Upper lobe of right lung (tissue), 1 donor: ENCODE results near the gene FDX2. TPM values are rescaled to one million over a fixed set of nuclear protein-coding genes. Genes with fewer than 3 reads are reported as not detected.

ENCODE experiments used
- ATAC-seq: fragments of 200-7000 bp; cut with Tn5 transposase; one replicate; pipeline ENCODE4 v1.9.1; 2020; ENCODE audit warnings: mild to moderate bottlenecking, moderate library complexity
- DNase-seq: peaks from one replicate; pipeline ENCODE4 v3.0.0-alpha.2; 2020
- H3K27ac ChIP-seq: fragments of 200-600 bp; one replicate; pipeline ENCODE4 v1.8.0; 2022
- H3K27me3 ChIP-seq: fragments of 200-600 bp; one replicate; pipeline ENCODE4 v1.8.0; 2022; ENCODE audit warnings: mild to moderate bottlenecking
- H3K36me3 ChIP-seq: fragments of 200-600 bp; one replicate; pipeline ENCODE4 v1.8.0; 2022
- H3K4me1 ChIP-seq: fragments of 200-600 bp; one replicate; pipeline ENCODE4 v1.8.0; 2022
- H3K4me3 ChIP-seq: fragments of 200-600 bp; one replicate; pipeline ENCODE4 v1.8.0; 2022; ENCODE audit warnings: mild to moderate bottlenecking
- H3K9me3 ChIP-seq: fragments of 200-600 bp; one replicate; pipeline ENCODE4 v1.8.0; 2022
- intact Hi-C: fragments of 100-400 bp; cut with DNase I; formaldehyde crosslinking; loops from one replicate; pipeline ENCODE4 v1.11.0; 2022
- total RNA-seq: library from RNA; stranded (reverse); fragmentation: NEBNext Ultra II Directional; extraction: Animal tissue kit (Norgen Biotek cat#: 25700); gene quantifications from one replicate; pipeline ENCODE4 v1.2.1, GENCODE V29; 2021
- TF ChIP-seq, protein P1 (sequence below): fragments of 200-600 bp; IDR thresholded peaks from one replicate; pipeline ENCODE4 v1.8.0; 2022; ENCODE audit warnings: antibody characterized with exemption
- donor health status: DM: no; HTN: yes; CAD: no; lungs with severe emphysema.

Gene FDX2
- total RNA-seq, 1 donor from 2014 or later: 19.2 TPM

DNA sequence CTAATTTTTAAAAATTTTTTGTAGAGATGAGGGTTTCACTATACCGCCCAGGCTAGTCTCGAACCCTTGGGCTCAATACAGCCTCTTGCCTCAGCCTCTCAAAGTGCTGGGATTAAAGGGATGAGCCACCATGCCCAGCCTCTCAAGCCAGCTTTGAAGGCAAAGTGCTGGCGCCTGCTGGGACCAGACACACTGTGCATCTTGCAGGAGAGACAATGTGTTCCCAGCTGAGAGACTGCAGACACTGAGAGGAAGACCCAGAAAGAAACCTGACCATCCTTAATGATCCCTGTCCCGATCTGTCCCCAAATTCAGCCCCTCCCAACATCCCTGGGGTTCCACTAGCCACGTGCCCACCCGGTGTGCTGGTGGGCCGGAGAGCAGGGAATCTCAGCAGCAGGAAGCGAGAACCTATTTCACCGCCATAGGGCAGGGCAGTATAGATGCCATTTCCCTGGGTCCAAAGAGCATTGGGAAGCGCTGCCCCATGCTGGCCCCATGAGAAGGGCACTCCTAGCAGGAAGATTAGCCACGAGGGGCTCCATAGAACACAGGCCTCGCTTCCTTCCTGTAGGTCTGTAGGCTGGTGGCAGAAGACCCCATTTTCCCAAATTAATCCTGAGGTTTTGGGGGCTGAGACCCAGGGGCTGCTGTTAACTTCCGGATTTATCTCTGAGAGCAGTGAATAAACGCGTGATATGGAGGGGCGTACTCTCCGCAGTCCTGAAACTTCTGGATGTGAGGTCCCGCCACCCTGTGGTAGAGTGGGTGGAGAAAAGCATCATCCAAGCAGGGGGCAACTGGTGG is 16.5 kb upstream of the FDX2 start:
- intact Hi-C loops: no loop called here
- Histone ChIP-seq H3K27ac (peak overlapping the region; percentile 86), H3K9me3 (no peaks in the 10 kb centered on the region), H3K4me1 (peaks cover 13% of the 10 kb centered on the region), H3K36me3 (peaks cover 31% of the 10 kb centered on the region), H3K4me3 (peak overlapping the region; percentile 74), H3K27me3 (no peaks in the 10 kb centered on the region)
- no peak for DNase-seq
- TF ChIP-seq, protein P1, sequence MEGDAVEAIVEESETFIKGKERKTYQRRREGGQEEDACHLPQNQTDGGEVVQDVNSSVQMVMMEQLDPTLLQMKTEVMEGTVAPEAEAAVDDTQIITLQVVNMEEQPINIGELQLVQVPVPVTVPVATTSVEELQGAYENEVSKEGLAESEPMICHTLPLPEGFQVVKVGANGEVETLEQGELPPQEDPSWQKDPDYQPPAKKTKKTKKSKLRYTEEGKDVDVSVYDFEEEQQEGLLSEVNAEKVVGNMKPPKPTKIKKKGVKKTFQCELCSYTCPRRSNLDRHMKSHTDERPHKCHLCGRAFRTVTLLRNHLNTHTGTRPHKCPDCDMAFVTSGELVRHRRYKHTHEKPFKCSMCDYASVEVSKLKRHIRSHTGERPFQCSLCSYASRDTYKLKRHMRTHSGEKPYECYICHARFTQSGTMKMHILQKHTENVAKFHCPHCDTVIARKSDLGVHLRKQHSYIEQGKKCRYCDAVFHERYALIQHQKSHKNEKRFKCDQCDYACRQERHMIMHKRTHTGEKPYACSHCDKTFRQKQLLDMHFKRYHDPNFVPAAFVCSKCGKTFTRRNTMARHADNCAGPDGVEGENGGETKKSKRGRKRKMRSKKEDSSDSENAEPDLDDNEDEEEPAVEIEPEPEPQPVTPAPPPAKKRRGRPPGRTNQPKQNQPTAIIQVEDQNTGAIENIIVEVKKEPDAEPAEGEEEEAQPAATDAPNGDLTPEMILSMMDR: no peak
- ATAC-seq: no peak

DNA sequence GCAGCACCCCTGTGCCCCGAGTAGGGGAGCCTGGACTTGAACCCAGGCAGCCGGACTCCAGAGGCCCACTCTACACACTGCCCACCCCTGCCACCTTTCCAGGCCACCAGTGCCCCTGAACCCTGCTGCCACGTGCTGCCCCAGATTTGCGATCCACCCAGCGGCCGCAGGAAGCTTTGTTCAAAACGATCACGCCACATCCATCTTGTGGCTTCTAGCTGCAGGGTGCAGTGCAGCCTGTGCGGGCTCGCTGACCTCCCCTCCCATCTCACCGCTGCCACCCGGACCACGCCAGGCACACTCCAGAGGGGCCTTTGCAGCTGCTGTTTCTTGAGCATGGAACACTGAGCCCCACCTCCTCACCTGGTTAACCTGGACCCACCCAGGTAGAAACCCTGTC is 13.7 kb upstream of the FDX2 start:
- peaks cover 59% of the 10 kb centered on the region for H3K36me3 ChIP-seq
- TF ChIP-seq, protein P1: no peak
- no peaks in the 10 kb centered on the region for H3K9me3 ChIP-seq
- H3K27ac ChIP-seq: no peak overlapping the region
- no peaks in the 10 kb centered on the region for H3K27me3 ChIP-seq
- H3K4me1 ChIP-seq: peaks cover 13% of the 10 kb centered on the region
- no peak for ATAC-seq
- no peak for DNase-seq
- intact Hi-C loops: no loop called here
- H3K4me3 ChIP-seq: no peak overlapping the region

- peaks cover 13% of the 10 kb centered on the region for H3K4me1 ChIP-seq
- peaks cover 66% of the 10 kb centered on the region for H3K36me3 ChIP-seq
- H3K4me3 ChIP-seq: no peak overlapping the region
- no peaks in the 10 kb centered on the region for H3K9me3 ChIP-seq
- TF ChIP-seq, protein P1: no peak
- DNase-seq: no peak
- no peak for ATAC-seq
- no peak overlapping the region for H3K27ac ChIP-seq
- H3K27me3 ChIP-seq: no peaks in the 10 kb centered on the region
- intact Hi-C loops: no loop called here
Observed at GRCh38 chr19:10328558-10329429, 13.0 kb upstream of the FDX2 start.

DNA sequence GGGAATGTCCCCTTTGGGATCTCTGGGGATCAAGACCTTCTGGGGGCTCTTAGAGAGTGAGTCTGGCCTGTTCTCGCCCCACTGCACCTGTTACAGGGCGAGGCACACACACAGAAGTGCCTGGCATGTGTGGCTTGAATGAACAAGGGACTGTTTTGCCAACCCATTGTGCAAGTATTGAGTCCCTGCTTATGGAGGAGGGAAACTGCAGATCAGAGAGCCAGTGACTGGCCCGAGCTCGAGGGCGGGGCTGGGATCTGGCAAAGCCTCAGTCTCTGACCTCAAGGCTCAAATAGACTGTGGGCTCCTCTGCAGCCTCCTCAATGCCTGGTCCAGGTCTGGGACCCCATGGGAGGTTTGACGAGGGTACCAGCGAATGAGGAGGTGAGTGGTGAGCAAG is 12.0 kb upstream of the FDX2 start:
- Histone ChIP-seq H3K27ac (no peak overlapping the region), H3K36me3 (peaks cover 76% of the 10 kb centered on the region), H3K4me1 (peaks cover 13% of the 10 kb centered on the region), H3K27me3 (no peaks in the 10 kb centered on the region), H3K4me3 (no peak overlapping the region), H3K9me3 (no peaks in the 10 kb centered on the region)
- TF ChIP-seq, protein P1: no peak
- intact Hi-C loops: no loop called here
- no peak for DNase-seq
- ATAC-seq: no peak

DNA sequence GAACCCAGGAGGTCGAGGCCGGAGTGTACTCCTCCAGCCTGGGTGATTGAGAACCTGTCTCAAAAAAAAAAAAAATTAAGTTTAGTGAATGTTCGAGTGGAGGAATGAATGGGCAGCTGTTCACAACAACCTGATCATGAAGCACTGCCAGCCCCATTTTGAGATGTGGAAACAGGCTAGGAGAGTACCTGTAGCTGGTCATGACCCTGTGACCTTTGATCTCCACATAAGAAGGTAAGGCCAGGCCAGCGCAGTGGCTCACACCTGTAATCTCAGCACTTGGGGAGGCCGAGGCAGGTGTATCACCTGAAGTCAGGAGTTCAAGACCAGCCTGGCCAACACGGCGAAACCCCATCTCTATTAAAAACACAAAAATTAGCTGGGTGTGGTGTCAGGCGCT is 9.9 kb upstream of the FDX2 start:
- H3K4me1 ChIP-seq: no peaks in the 10 kb centered on the region
- intact Hi-C loops: no loop called here
- H3K27ac ChIP-seq: no peak overlapping the region
- peaks cover 97% of the 10 kb centered on the region for H3K36me3 ChIP-seq
- no peak for ATAC-seq
- no peaks in the 10 kb centered on the region for H3K27me3 ChIP-seq
- H3K4me3 ChIP-seq: no peak overlapping the region
- no peak for DNase-seq
- H3K9me3 ChIP-seq: no peaks in the 10 kb centered on the region
- TF ChIP-seq, protein P1: no peak
